HepG2 (cell line): ENCODE measurements around the gene SLC38A2. TPM values are rescaled to one million over a fixed set of nuclear protein-coding genes. Genes with fewer than 3 reads are reported as not detected.

ENCODE experiments used
- CREBL2 ChIP-seq: sonication (generic); formaldehyde crosslinking; IDR thresholded peaks from 2 replicates; pipeline ENCODE4 v1.8.1; 2023; ENCODE audit warnings: missing genetic modification reagents, mild to moderate bottlenecking, borderline replicate concordance
- KDM2A ChIP-seq: sonication (generic); formaldehyde crosslinking; IDR thresholded peaks from 2 replicates; pipeline ENCODE4 v1.4.0; 2020; ENCODE audit warnings: low read depth, missing genetic modification reagents, borderline replicate concordance
- MIXL1 ChIP-seq: IDR thresholded peaks from 2 replicates; pipeline ENCODE4 v1.6.1; 2016
- PAF1 ChIP-seq: IDR thresholded peaks from 2 replicates; pipeline ENCODE4 v1.6.1; 2016; ENCODE audit warnings: missing genetic modification reagents, missing compliant biosample characterization
- SP5 ChIP-seq: IDR thresholded peaks from 2 replicates; pipeline ENCODE4 v1.6.1; 2016; ENCODE audit warnings: low read depth, borderline replicate concordance
- SSRP1 ChIP-seq: IDR thresholded peaks from 2 replicates; pipeline ENCODE4 v1.6.1; 2016; ENCODE audit warnings: control low read depth
- SUZ12 ChIP-seq: fragments of 150-350 bp; IDR thresholded peaks from 2 replicates; pipeline ENCODE4 v1.6.1; 2014; ENCODE audit warnings: low read depth, low read length
- ZBTB39 ChIP-seq: sonication (generic); formaldehyde crosslinking; IDR thresholded peaks from 2 replicates; pipeline ENCODE4 v1.5.0; 2020; ENCODE audit warnings: missing genetic modification reagents
- ZBTB46 ChIP-seq: sonication (generic); formaldehyde crosslinking; IDR thresholded peaks from 2 replicates; pipeline ENCODE4 v1.4.0; 2020; ENCODE audit warnings: mild to moderate bottlenecking, missing genetic modification reagents, borderline replicate concordance
- ZNF20 ChIP-seq: sonication (generic); formaldehyde crosslinking; IDR thresholded peaks from 2 replicates; pipeline ENCODE4 v1.4.0; 2020; ENCODE audit warnings: mild to moderate bottlenecking, moderate library complexity, missing genetic modification reagents
- ZNF367 ChIP-seq: sonication (generic); formaldehyde crosslinking; IDR thresholded peaks from 2 replicates; pipeline ENCODE4 v1.4.0; 2020; ENCODE audit warnings: missing genetic modification reagents, borderline replicate concordance
- ZNF567 ChIP-seq: sonication (generic); formaldehyde crosslinking; IDR thresholded peaks from 2 replicates; pipeline ENCODE4 v1.8.1; 2023; ENCODE audit warnings: mild to moderate bottlenecking, missing genetic modification reagents, borderline replicate concordance
- ZNF639 ChIP-seq: conservative IDR thresholded peaks from 2 replicates; pipeline ENCODE4 v1.6.1; 2018; ENCODE audit warnings: missing genetic modification reagents
- ZNF83 ChIP-seq: sonication (generic); formaldehyde crosslinking; IDR thresholded peaks from 2 replicates; pipeline ENCODE4 v1.4.0; 2020; ENCODE audit warnings: missing genetic modification reagents, mild to moderate bottlenecking, borderline replicate concordance
- ZSCAN12 ChIP-seq: sonication (generic); formaldehyde crosslinking; IDR thresholded peaks from 2 replicates; pipeline ENCODE4 v1.9.0; 2021; ENCODE audit warnings: mild to moderate bottlenecking, missing genetic modification reagents
- polyA plus RNA-seq, 8 experiments: library from polyadenylated mRNA; depleted of rRNA in 3 of 8; stranded (reverse) in 7 of 8; unstranded in 1 of 8; fragments of >200 nt; fragmentation: Illumina TruSeq in 4 of 8; extraction: Trizol in 4 of 8; gene quantifications; 2 replicates each; pipeline versions ENCODE4 v1.2.1 to v1.2.3, GENCODE V29; 2011 to 2016; ENCODE audit warnings: low read depth in 4 of 8, missing spikeins in 1 of 8, mixed read lengths in 1 of 8; ENCODE audit not compliant: insufficient read depth in 1 of 8
- total RNA-seq, 5 experiments: library from RNA; depleted of rRNA; stranded (reverse); fragments of >200 nt; fragmentation: Illumina TruSeq; extraction: Trizol; gene quantifications; 2 replicates each; pipeline ENCODE4 v1.2.3, GENCODE V29; 2016; ENCODE audit warnings: low read depth in 1 of 5
- TF ChIP-seq, protein P1 (sequence below): sonication (generic); formaldehyde crosslinking; IDR thresholded peaks from 2 replicates; pipeline ENCODE4; 2020; ENCODE audit warnings: missing genetic modification reagents, mild to moderate bottlenecking, borderline replicate concordance
- TF ChIP-seq, protein P2 (sequence below): sonication (generic); formaldehyde crosslinking; IDR thresholded peaks from 2 replicates; pipeline ENCODE4 v1.4.0; 2020; ENCODE audit warnings: missing genetic modification reagents, borderline replicate concordance

Gene SLC38A2
- total and polyA plus RNA-seq, 2 of the 13 experiments (the other 11 are each of a cell fraction or from before 2014, with no cell fraction given) = 368 to 880 TPM

DNA sequence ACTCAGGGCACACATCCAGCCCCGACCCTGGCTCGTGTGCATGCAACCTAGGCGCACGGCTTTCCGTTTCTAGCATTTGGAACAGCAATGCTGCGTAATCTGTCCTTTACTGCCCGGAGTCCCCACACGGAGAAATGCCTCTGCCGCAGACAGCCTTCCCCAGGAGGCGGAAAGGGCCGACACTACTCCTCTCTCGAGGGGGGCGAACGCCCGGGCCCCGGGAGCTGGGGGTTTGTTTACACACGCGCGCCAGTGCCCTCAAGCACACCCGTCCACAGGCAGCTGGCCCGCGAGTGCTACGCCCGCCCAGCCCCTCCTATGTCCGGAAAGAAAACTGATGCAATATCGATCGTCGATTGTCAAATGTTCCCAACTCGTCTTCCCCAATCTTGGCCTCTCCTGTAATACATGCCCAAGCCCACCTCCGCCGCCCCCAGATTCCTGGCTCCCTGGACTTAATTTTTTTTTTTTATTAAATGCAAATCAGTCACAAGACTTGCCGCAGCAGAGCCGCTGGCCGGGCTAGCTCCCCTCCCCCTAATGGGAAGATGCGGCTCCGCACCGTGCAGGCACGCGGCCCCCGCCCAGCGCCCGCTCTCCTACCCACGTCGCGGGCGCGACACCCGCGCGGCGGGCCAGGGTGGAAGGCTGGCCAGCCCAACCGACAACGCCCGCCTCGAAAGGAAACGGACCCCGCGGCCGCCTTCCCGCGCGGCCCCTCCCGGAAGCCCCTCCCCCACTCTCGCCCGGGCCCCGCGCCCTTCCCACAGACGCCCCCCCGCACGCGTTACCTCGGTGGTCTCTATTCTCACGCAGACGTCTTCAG, 642 bp downstream of the SLC38A2 start (continued):
- TF ChIP-seq ZNF639 (CRISPR knock-in tag) = no peak
- no peak for TF ChIP-seq SUZ12
- no peak for TF ChIP-seq ZNF20 (CRISPR knock-in tag)
- TF ChIP-seq, protein P1, sequence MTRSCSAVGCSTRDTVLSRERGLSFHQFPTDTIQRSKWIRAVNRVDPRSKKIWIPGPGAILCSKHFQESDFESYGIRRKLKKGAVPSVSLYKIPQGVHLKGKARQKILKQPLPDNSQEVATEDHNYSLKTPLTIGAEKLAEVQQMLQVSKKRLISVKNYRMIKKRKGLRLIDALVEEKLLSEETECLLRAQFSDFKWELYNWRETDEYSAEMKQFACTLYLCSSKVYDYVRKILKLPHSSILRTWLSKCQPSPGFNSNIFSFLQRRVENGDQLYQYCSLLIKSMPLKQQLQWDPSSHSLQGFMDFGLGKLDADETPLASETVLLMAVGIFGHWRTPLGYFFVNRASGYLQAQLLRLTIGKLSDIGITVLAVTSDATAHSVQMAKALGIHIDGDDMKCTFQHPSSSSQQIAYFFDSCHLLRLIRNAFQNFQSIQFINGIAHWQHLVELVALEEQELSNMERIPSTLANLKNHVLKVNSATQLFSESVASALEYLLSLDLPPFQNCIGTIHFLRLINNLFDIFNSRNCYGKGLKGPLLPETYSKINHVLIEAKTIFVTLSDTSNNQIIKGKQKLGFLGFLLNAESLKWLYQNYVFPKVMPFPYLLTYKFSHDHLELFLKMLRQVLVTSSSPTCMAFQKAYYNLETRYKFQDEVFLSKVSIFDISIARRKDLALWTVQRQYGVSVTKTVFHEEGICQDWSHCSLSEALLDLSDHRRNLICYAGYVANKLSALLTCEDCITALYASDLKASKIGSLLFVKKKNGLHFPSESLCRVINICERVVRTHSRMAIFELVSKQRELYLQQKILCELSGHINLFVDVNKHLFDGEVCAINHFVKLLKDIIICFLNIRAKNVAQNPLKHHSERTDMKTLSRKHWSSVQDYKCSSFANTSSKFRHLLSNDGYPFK (CRISPR knock-in tag) = no peak
- TF ChIP-seq ZBTB39 = no peak
- TF ChIP-seq SP5 (CRISPR knock-in tag) = no peak
- TF ChIP-seq ZNF83 (CRISPR knock-in tag) = no peak
- no peak for TF ChIP-seq ZNF567 (CRISPR knock-in tag)
- TF ChIP-seq MIXL1 = 0 out of 2 replicates have a peak, but pooled peaks have one; percentile 6
- TF ChIP-seq CREBL2 (CRISPR knock-in tag) = no peak
- no peak for TF ChIP-seq ZBTB46 (CRISPR knock-in tag)
- peak; percentile 95; the same call in 1 of the 2 replicates for TF ChIP-seq PAF1 (CRISPR knock-in tag)
- TF ChIP-seq, protein P2, sequence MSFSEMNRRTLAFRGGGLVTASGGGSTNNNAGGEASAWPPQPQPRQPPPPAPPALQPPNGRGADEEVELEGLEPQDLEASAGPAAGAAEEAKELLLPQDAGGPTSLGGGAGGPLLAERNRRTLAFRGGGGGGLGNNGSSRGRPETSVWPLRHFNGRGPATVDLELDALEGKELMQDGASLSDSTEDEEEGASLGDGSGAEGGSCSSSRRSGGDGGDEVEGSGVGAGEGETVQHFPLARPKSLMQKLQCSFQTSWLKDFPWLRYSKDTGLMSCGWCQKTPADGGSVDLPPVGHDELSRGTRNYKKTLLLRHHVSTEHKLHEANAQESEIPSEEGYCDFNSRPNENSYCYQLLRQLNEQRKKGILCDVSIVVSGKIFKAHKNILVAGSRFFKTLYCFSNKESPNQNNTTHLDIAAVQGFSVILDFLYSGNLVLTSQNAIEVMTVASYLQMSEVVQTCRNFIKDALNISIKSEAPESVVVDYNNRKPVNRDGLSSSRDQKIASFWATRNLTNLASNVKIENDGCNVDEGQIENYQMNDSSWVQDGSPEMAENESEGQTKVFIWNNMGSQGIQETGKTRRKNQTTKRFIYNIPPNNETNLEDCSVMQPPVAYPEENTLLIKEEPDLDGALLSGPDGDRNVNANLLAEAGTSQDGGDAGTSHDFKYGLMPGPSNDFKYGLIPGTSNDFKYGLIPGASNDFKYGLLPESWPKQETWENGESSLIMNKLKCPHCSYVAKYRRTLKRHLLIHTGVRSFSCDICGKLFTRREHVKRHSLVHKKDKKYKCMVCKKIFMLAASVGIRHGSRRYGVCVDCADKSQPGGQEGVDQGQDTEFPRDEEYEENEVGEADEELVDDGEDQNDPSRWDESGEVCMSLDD (CRISPR knock-in tag) = no peak
- no peak for TF ChIP-seq KDM2A (CRISPR knock-in tag)
- no peak for TF ChIP-seq ZNF367
- TF ChIP-seq ZSCAN12 (CRISPR knock-in tag) = no peak
- no peak; the same call in 1 of the 2 replicates for TF ChIP-seq SSRP1 (CRISPR knock-in tag)
